ENCODE measurements around the gene THAP4.

The THAP4 gene

DNA sequence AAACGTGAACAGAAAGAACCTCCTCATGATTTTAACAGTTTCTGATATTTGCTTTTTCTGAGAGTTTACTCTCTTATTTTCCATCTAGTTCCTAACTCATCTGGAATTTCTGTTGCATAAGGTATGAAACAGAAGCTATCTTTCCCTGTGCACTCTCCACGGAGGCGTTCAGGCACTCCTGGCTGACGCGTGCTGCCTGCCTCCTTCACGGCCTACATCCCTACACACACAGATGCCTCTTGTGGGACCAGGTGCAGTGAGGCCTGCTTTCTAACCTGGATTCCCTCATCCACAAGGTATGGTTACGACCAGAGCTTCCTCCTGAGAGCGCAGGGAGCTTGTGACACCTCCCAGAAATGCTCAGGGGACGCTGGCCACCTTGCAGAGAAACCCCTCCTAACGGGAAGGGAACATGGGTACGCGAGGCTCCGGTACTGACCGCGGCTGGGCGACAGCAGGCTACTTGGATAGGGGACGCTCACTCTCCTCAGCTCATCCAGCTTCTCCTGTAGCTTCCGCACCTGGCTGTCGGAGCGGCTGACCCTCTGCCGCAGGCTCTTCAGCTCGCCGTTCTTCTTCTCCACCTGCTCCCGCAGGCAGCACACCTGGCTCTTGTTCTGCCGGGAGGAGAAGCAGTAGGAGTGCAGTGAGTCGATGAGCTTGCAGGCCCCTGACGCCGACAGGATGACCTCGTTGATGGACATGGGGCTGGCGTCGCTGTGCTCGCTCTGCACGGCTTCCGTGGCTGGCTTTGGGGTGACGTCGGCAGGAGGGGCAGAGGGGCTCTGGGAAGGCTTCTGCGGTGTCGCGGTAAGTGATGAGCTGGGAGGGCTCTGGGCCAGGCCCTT, 4.3 kb downstream of the THAP4 start:
- Histone ChIP-seq H3K9ac (ENCODE audit: low read length) (no peak overlapping the region), H3K4me3 (ENCODE audit: low read length) (no peak overlapping the region), H3K4me1 (ENCODE audit: control insufficient read depth, insufficient read depth, low read length) (peaks cover 10% of the 10 kb centered on the region), H3K36me3 (ENCODE audit: control insufficient read depth, insufficient read depth, low read length) (no peaks in the 10 kb centered on the region), H3K9me3 (ENCODE audit: control insufficient read depth, low read length) (no peaks in the 10 kb centered on the region), H3K27me3 (ENCODE audit: control insufficient read depth, insufficient read depth, low read length) (no peaks in the 10 kb centered on the region)

DNA sequence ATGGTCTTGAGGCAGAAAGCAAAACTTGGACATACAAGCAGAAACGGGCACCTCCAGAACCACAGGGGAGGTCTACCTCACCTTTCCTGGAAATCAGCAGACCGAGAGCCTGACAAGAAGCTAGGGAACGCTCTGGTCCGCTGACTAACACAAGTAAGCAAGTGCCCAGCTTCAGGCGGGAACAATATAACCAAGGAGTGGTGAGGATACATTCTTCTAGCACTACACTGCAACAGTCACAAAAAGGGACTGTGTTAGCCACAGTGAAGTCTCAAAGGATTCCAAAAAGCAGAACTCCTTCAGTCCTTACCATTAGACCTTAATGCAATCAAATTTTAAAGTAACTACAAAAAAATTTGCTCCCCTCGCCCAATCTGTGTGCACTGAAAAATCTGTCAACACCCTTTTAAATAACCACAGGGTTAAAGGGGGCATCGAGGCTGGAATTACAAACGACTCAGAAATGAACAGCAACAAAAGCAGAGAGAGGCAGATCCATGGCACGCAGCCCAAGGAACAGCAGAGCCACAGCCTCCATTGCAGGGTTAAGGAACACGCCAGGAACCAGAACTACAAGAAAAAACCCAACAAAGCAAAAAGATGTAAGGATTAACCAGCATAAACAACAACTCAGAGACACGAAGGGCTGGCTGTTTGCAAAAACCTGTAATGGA, 7.1 kb downstream of the THAP4 start:
- H3K9ac ChIP-seq (ENCODE audit: low read length), result no peak overlapping the region

DNA sequence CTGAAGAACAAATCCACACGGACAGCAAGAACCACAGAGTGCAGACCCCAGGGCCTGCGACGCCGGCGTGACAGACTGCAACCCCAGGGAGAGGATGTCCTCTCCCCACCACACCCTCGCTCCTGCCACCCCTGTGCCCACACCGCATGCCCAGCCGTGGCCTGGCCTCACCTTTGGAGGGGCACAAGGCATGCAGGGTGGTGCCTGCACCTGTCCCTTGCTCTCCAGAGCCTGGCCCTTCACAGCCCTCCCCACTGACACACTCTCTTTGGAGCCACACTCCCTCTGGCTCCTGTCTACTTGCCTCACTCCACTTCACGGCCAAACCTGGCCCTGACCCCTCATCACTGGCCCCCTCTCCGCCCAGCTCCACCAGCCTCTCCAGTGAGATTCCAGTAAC, 9.3 kb downstream of the THAP4 start:
- Histone ChIP-seq H3K9me3 (ENCODE audit: control insufficient read depth, low read length) (no peaks in the 10 kb centered on the region), H3K4me3 (ENCODE audit: low read length) (no peak overlapping the region), H3K9ac (ENCODE audit: low read length) (no peak overlapping the region), H3K36me3 (ENCODE audit: control insufficient read depth, insufficient read depth, low read length) (no peaks in the 10 kb centered on the region), H3K4me1 (ENCODE audit: control insufficient read depth, insufficient read depth, low read length) (no peaks in the 10 kb centered on the region), H3K27me3 (ENCODE audit: control insufficient read depth, insufficient read depth, low read length) (no peaks in the 10 kb centered on the region)

More for the DNA sequence above, 7.1 kb downstream of the THAP4 start:
- Histone ChIP-seq H3K9me3 (ENCODE audit: control insufficient read depth, low read length) (no peaks in the 10 kb centered on the region), H3K4me3 (ENCODE audit: low read length) (no peak overlapping the region), H3K27me3 (ENCODE audit: control insufficient read depth, insufficient read depth, low read length) (no peaks in the 10 kb centered on the region), H3K36me3 (ENCODE audit: control insufficient read depth, insufficient read depth, low read length) (no peaks in the 10 kb centered on the region), H3K4me1 (ENCODE audit: control insufficient read depth, insufficient read depth, low read length) (no peaks in the 10 kb centered on the region)

DNA sequence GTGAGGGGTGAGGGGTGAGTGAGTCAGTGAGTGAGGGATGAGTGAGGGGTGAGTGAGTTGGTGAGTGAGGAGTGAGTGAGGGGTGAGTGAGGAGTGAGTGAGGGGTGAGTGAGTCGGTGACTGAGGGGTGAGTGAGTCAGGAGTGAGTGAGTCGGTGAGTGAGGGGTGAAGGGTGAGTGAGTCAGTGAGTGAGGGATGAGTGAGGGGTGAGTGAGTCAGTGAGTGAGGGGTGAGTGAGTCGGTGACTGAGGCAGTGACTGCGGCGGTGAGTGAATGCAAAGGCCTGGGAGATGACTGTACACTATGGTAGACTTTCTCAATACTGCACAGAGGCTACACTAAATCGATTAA, 16.6 kb downstream of the THAP4 start:
- Histone ChIP-seq H3K4me3 (ENCODE audit: low read length) (no peak overlapping the region), H3K36me3 (ENCODE audit: control insufficient read depth, insufficient read depth, low read length) (no peaks in the 10 kb centered on the region), H3K27me3 (ENCODE audit: control insufficient read depth, insufficient read depth, low read length) (no peaks in the 10 kb centered on the region)

DNA sequence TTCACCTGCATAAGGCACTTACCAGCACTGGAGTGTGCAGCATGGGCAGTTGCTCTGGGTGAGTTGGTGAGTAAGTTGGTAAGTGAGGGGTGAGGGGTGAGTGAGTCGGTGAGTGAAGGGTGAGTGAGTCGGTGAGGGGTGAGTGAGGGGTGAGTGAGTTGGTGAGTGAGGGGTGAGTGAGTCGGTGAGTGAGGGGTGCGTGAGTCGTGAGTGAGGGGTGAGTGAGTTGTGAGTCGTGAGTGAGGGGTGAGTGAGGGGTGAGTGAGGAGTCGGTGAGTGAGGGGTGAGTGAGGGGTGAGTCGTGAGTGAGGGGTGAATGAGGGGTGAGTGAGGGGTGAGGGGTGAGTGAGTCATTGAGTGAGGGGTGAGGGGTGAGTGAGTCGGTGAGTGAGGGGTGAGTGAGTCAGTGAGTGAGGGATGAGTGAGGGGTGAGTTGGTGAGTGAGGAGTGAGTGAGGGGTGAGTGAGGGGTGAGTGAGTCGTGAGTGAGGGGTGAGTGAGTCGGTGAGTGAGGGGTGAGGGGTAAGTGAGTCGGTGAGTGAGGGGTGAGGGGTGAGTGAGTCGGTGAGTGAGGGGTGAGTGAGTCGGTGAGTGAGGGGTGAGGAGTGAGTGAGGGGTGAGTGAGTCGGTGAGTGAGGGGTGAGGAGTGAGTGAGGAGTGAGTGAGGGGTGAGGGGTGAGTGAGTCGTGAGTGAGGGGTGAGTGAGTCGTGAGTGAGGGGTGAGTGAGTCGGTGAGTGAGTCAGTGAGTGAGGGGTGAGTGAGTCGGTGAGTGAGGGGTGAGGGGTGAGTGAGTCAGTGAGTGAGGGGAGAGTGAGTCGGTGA, 17.1 kb downstream of the THAP4 start:
- H3K9ac ChIP-seq (ENCODE audit: low read length), result no peak overlapping the region
- no peak overlapping the region for H3K4me3 ChIP-seq (ENCODE audit: low read length)
- peaks cover 23% of the 10 kb centered on the region for H3K4me1 ChIP-seq (ENCODE audit: control insufficient read depth, insufficient read depth, low read length)
- H3K36me3 ChIP-seq (ENCODE audit: control insufficient read depth, insufficient read depth, low read length), result no peaks in the 10 kb centered on the region
- H3K27me3 ChIP-seq (ENCODE audit: control insufficient read depth, insufficient read depth, low read length), result no peaks in the 10 kb centered on the region
- no peaks in the 10 kb centered on the region for H3K9me3 ChIP-seq (ENCODE audit: control insufficient read depth, low read length)

More for the DNA sequence above, 16.6 kb downstream of the THAP4 start:
- Histone ChIP-seq H3K9me3 (ENCODE audit: control insufficient read depth, low read length) (no peaks in the 10 kb centered on the region), H3K4me1 (ENCODE audit: control insufficient read depth, insufficient read depth, low read length) (peaks cover 17% of the 10 kb centered on the region), H3K9ac (ENCODE audit: low read length) (no peak overlapping the region)

DNA sequence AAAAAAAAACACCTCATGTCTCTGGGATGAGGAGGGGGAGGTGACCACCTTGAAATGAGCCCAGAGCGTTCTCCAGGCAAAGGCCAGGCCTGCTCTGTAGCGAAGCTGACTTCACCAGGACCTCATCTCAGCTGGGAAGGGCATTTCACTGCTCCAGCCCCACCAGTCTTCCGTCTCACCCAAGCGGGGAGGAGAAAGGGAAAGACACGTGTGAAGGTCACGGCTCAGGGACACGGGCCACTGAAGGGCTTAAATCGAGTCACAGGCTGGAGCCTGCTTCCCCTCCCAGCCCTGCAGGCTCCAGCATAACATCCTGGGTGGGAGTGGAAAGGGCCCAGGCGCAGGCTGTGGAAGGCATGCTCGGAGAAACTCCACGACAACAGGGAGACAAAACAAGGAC, 18.1 kb downstream of the THAP4 start:
- no peak overlapping the region for H3K4me3 ChIP-seq (ENCODE audit: low read length)
- no peaks in the 10 kb centered on the region for H3K9me3 ChIP-seq (ENCODE audit: control insufficient read depth, low read length)
- no peaks in the 10 kb centered on the region for H3K36me3 ChIP-seq (ENCODE audit: control insufficient read depth, insufficient read depth, low read length)
- peaks cover 23% of the 10 kb centered on the region for H3K4me1 ChIP-seq (ENCODE audit: control insufficient read depth, insufficient read depth, low read length)
- no peaks in the 10 kb centered on the region for H3K27me3 ChIP-seq (ENCODE audit: control insufficient read depth, insufficient read depth, low read length)
- no peak overlapping the region for H3K9ac ChIP-seq (ENCODE audit: low read length)

DNA sequence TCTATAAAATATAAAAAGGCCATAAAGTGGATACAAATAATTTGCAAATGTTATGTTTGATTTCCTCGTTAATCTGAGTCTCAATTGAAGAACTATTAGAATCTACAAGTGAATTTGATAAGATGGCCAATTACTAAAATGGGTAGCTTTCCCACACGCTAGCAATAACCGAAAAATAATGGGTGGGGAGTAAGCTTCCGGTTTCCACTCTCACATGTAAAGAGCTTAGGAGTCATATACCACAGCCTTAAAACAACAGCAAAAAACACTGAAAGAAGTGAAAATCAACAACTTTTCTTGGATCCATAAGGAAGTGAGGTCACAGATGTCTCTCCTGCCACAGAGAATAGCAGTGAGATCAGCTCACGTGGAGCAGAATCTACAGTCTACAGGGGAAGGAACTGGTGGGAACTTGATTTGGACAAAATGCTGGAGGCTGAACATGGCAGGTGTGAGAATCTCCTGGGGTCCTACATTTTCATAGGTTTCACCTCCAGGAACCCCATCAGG, 18.6 kb downstream of the THAP4 start:
- Histone ChIP-seq H3K27me3 (ENCODE audit: control insufficient read depth, insufficient read depth, low read length) (no peaks in the 10 kb centered on the region), H3K4me3 (ENCODE audit: low read length) (no peak overlapping the region), H3K9me3 (ENCODE audit: control insufficient read depth, low read length) (no peaks in the 10 kb centered on the region), H3K9ac (ENCODE audit: low read length) (no peak overlapping the region), H3K36me3 (ENCODE audit: control insufficient read depth, insufficient read depth, low read length) (no peaks in the 10 kb centered on the region), H3K4me1 (ENCODE audit: control insufficient read depth, insufficient read depth, low read length) (peaks cover 23% of the 10 kb centered on the region)

DNA sequence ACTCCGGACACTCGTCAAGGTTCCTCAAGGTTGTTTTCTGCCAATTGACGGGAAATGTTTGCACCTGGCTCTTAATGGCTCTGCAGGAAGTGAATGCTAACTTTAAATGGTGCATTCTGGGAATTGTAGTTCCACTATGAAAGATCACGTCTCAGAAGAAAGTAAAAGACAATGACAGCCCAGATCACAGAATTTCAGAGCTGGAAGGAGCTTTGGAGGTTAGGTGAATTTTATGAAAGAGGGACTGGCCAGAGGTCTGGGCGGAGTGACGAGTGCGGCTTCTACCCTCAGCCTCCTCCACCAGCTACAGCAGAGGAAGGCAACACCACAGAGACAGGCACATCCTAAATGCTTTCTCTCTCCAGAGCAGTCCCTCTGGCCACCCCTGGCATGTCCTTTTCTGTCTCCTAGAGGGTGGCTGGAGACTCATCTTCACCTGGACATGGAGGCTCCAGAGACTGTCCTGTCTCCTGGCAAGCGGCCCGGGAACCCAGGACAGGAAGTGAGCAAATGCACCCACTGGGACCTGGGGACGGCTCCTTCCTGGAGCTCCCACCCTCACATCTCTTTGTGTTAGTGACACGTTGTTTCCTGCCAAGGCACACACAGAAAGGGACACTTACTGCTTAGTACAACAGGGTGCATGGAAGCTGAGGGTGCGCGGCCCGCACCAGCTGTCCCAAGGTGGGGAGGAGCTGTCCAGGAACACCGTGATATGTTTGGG, 19.4 kb downstream of the THAP4 start:
- H3K27me3 ChIP-seq (ENCODE audit: control insufficient read depth, insufficient read depth, low read length), result no peaks in the 10 kb centered on the region
- peak overlapping the region; percentile 64 for H3K9ac ChIP-seq (ENCODE audit: low read length)
- H3K4me1 ChIP-seq (ENCODE audit: control insufficient read depth, insufficient read depth, low read length), result peaks cover 23% of the 10 kb centered on the region
- H3K9me3 ChIP-seq (ENCODE audit: control insufficient read depth, low read length), result no peaks in the 10 kb centered on the region
- no peak overlapping the region for H3K4me3 ChIP-seq (ENCODE audit: low read length)
- no peaks in the 10 kb centered on the region for H3K36me3 ChIP-seq (ENCODE audit: control insufficient read depth, insufficient read depth, low read length)

DNA sequence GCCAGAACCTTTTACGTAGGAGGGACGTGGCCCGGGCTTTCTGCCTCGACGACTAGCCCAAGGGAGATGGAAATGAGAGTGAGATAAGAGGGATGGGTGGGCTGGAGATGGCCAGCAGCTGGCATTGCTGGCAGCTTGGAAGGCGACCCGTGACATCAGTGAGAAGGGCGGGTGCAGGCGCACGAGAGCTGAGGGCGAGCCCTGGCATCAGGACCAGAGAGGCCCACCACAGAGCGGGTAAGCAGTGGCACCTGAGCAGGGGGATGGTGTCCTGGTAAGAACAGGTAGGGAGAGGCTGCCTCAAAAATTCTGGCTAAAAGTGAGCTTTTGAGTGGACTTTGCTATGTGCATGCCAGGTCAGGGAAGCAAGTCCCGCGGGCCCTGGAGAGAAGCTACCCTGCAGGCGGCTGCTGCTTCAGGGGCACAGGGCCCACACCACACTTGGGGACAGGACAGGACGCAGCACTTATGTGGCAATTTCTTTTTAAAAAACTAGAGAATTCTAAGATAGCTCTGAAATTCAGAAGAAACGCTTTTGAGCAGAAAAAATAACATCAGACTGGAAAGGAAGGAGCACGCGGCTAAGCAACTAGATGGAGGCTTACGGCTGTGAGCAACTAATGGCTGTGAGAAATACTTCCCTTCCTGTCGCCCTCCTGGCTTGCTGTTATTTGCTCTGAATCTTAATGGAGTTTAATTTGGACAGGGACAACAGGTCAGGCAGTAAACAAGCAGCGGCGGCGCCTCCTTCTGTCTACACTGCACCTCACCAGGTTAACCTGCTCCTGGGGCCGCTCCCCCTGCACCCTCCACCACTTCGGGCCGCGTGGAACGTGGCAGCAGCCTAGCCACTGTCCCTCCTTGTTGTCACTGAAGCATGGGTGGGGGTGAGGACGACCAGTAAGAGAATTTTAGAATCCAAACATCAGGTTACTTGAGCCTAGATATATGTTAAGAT, 20.5 kb downstream of the THAP4 start:
- no peaks in the 10 kb centered on the region for H3K27me3 ChIP-seq (ENCODE audit: control insufficient read depth, insufficient read depth, low read length)
- no peaks in the 10 kb centered on the region for H3K36me3 ChIP-seq (ENCODE audit: control insufficient read depth, insufficient read depth, low read length)
- H3K4me3 ChIP-seq (ENCODE audit: low read length), result no peak overlapping the region
- peaks cover 27% of the 10 kb centered on the region for H3K4me1 ChIP-seq (ENCODE audit: control insufficient read depth, insufficient read depth, low read length)
- H3K9me3 ChIP-seq (ENCODE audit: control insufficient read depth, low read length), result no peaks in the 10 kb centered on the region
- peak overlapping the region; percentile 64 for H3K9ac ChIP-seq (ENCODE audit: low read length)

DNA sequence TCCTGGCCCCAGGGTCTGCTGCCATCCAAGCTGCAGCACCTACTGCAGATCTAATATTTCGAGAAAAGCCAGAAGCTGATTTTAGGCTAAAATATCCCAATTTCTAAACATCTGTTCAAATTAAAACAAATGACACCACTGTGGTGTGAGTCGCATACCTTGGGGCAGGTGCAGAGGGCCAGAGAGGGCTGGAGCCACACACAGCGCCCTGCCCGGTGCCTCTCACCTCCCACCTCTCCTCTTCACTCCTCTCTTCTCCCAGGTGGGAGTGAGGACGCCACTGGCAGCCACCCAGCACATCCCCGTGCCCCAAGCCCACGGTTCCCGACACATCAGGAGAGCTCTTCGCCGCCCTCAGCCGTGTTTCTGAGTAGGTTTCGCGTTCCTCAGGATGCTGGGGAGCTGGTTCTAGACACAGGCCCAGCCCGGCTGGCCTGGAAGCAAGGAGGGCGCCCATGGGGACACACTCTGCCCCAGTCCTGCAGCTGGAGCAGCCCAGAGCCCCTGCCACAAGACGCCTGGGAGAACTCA, 21.4 kb downstream of the THAP4 start:
- Histone ChIP-seq H3K4me3 (ENCODE audit: low read length) (no peak overlapping the region), H3K4me1 (ENCODE audit: control insufficient read depth, insufficient read depth, low read length) (peaks cover 32% of the 10 kb centered on the region), H3K36me3 (ENCODE audit: control insufficient read depth, insufficient read depth, low read length) (no peaks in the 10 kb centered on the region), H3K27me3 (ENCODE audit: control insufficient read depth, insufficient read depth, low read length) (no peaks in the 10 kb centered on the region), H3K9ac (ENCODE audit: low read length) (no peak overlapping the region), H3K9me3 (ENCODE audit: control insufficient read depth, low read length) (no peaks in the 10 kb centered on the region)

Measured in mucosa of stomach (tissue), 1 donor.